Measurements from ENCODE around the gene C19orf73. TPM values are rescaled to one million over a fixed set of nuclear protein-coding genes. Genes with fewer than 3 reads are reported as not detected.
A peak's percentile ranks its signal among the peaks of the same experiment; 100 is the strongest.

The C19orf73 gene
- total RNA-seq, 1 experiment from 2014 or later, result 1.5 TPM

DNA sequence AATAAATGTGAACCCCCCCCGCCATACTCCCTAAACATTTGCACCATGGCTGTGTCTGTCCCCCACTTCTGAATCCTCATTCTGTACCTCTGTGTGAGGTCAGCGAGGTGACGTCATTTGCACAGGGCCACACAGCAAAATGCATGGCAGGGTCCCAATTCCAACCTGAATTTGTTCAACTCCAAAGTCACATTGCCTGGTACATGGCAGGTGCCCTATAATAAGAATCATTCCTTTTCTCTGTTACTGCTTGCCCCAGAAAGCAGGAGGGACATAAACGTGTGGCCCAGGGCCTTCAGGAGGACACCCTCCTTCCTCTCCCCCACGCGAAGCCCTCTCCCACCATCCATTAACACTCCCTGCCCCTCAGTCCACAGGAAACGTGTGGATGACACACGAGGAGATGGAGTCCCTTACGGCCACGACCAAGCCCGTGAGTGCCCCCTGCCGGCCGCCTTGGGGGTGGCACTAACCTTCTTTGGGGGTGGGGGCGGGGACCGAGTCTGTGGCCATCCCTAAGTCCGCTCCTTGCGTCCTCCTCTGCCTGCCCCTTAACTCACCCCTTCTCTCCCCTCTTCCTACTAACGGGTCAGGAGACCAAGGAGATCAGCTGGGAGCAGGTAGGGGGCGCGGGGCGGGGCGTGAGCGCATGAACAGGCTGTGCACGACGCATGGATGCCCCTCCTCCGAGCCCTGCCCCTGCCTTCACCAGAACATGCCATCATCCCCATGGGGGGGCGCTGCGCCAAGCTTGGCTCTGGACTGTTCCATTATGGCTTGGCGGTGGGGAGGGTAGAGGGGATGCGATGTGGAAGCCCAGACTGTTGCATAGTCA lies 26.8 kb upstream of the C19orf73 start:
- BruUV-seq (replicated peaks), result no TSS peak
- Histone ChIP-seq H3K4me1 (replicated peaks; ENCODE audit: insufficient read depth) (peaks cover 8% of the 10 kb centered on the region; the same call in 1 of the 2 replicates), H3K36me3 (ENCODE audit: low read depth) (no peaks in the 10 kb centered on the region), H4K20me1 (ENCODE audit: insufficient read depth) (no peaks in the 10 kb centered on the region), H3K4me2 (peak overlapping the region; percentile 52), H3K4me3 (no peak overlapping the region), H3K9me3 (ENCODE audit: insufficient read depth, low read depth) (no peaks in the 10 kb centered on the region), H2AFZ (no peak overlapping the region), H3K79me2 (ENCODE audit: low read depth) (no peaks in the 10 kb centered on the region), H3F3A (ENCODE audit: insufficient read depth, low read depth) (peaks cover 10% of the 10 kb centered on the region; the same call in 1 of the 2 replicates), H3K27me3 (ENCODE audit: insufficient read depth, low read depth) (no peaks in the 10 kb centered on the region), H3K9me2 (ENCODE audit: insufficient read depth) (no peaks in the 10 kb centered on the region), H3K27ac (no peak overlapping the region)
- no peak for TF ChIP-seq EZH2 (IDR thresholded peaks at IDR 0.05; ENCODE audit: low read depth)
- TF ChIP-seq, protein P1, sequence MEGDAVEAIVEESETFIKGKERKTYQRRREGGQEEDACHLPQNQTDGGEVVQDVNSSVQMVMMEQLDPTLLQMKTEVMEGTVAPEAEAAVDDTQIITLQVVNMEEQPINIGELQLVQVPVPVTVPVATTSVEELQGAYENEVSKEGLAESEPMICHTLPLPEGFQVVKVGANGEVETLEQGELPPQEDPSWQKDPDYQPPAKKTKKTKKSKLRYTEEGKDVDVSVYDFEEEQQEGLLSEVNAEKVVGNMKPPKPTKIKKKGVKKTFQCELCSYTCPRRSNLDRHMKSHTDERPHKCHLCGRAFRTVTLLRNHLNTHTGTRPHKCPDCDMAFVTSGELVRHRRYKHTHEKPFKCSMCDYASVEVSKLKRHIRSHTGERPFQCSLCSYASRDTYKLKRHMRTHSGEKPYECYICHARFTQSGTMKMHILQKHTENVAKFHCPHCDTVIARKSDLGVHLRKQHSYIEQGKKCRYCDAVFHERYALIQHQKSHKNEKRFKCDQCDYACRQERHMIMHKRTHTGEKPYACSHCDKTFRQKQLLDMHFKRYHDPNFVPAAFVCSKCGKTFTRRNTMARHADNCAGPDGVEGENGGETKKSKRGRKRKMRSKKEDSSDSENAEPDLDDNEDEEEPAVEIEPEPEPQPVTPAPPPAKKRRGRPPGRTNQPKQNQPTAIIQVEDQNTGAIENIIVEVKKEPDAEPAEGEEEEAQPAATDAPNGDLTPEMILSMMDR (conservative IDR thresholded peaks at IDR 0.05), result peak; percentile 98
- intact Hi-C loops (cut with micrococcal nuclease; ENCODE audit: unreplicated experiment), result no loop called here
- DNase-seq, result peak in 1 of 2 experiments; percentile 49
- ChIA-PET POLR2A (ENCODE audit: unreplicated experiment) (no interaction called here), CTCF (no interaction called here)

DNA sequence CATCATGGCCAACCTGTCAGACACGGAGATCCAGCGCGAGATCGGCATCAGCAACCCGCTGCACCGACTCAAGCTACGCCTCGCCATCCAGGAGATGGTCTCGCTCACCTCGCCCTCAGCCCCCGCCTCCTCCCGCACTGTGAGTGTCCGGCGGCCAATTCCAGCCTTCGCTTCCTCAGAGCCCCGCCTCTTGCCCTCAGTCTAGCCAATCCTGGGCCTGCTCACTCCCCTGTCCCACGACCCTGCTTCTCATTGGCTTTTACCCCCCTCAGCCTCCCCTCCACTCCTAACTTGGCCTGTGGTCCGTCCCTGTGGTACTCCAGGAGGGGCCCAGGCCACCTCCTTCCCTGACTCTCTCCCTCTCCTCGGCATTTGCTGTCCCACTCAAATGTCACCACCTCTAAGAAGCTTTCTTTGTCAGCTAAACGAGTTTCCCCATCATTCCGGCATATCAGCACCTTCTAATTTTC lies 24.0 kb upstream of the C19orf73 start:
- intact Hi-C loops (cut with micrococcal nuclease; ENCODE audit: unreplicated experiment), result no loop called here
- ChIA-PET POLR2A (ENCODE audit: unreplicated experiment) (interaction anchor here (0.5 kb wide), 1 partner anchor 57 kb away, joined by 3 read pairs; no protein-coding TSS in a partner anchor), CTCF (no interaction called here)
- peak; percentile 67 to 88 for DNase-seq
- Histone ChIP-seq H2AFZ (peak overlapping the region; percentile 40; the same call in 1 of the 2 replicates), H3K4me3 (peak overlapping the region; percentile 46; the same call in 1 of the 2 replicates), H3K27ac (no peak overlapping the region), H3K79me2 (ENCODE audit: low read depth) (no peaks in the 10 kb centered on the region), H3K36me3 (ENCODE audit: low read depth) (no peaks in the 10 kb centered on the region), H3F3A (ENCODE audit: insufficient read depth, low read depth) (peaks cover 12% of the 10 kb centered on the region; the same call in 1 of the 2 replicates), H3K9me3 (ENCODE audit: insufficient read depth, low read depth) (no peaks in the 10 kb centered on the region), H4K20me1 (ENCODE audit: insufficient read depth) (no peaks in the 10 kb centered on the region), H3K4me1 (replicated peaks; ENCODE audit: insufficient read depth) (no peaks in the 10 kb centered on the region), H3K9me2 (ENCODE audit: insufficient read depth) (no peaks in the 10 kb centered on the region), H3K4me2 (peak overlapping the region; percentile 81), H3K27me3 (ENCODE audit: insufficient read depth, low read depth) (no peaks in the 10 kb centered on the region)
- no TSS peak for BruUV-seq (replicated peaks)
- TF ChIP-seq EZH2 (IDR thresholded peaks at IDR 0.05; ENCODE audit: low read depth), result no peak
- TF ChIP-seq, protein P1 (conservative IDR thresholded peaks at IDR 0.05), result no peak

DNA sequence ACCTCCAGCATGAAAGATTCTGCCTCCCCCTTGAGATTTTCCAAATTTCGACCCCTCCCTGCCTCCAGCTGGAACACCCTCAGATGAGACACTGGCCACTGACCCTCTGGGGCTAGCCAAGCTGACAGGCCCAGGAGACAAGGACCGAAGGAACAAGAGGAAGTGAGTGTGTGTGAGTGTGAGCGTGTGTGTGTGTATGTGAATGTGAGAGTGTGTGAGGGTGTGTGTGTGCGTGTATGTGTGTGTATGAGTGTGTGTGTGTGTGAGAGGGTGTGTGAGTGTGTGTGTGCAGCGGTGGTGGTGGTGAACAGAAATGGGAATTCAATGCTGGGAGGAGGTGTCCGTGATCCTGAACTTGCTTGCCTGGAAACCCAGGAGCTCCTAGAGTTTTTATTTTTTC lies 22.4 kb upstream of the C19orf73 start:
- Histone ChIP-seq H3K27me3 (ENCODE audit: insufficient read depth, low read depth) (no peaks in the 10 kb centered on the region), H4K20me1 (ENCODE audit: insufficient read depth) (no peaks in the 10 kb centered on the region), H3K4me2 (no peak overlapping the region), H3F3A (ENCODE audit: insufficient read depth, low read depth) (peaks cover 8% of the 10 kb centered on the region; the same call in 1 of the 2 replicates), H3K4me1 (replicated peaks; ENCODE audit: insufficient read depth) (no peaks in the 10 kb centered on the region), H3K27ac (no peak overlapping the region), H3K4me3 (no peak overlapping the region), H3K36me3 (ENCODE audit: low read depth) (no peaks in the 10 kb centered on the region), H3K9me2 (ENCODE audit: insufficient read depth) (no peaks in the 10 kb centered on the region), H3K79me2 (ENCODE audit: low read depth) (no peaks in the 10 kb centered on the region), H3K9me3 (ENCODE audit: insufficient read depth, low read depth) (no peaks in the 10 kb centered on the region), H2AFZ (no peak overlapping the region)
- no peak for DNase-seq
- ChIA-PET POLR2A (ENCODE audit: unreplicated experiment) (no interaction called here), CTCF (no interaction called here)
- intact Hi-C loops (cut with micrococcal nuclease; ENCODE audit: unreplicated experiment), result no loop called here
- no peak for TF ChIP-seq EZH2 (IDR thresholded peaks at IDR 0.05; ENCODE audit: low read depth)
- TF ChIP-seq, protein P1 (conservative IDR thresholded peaks at IDR 0.05), result no peak
- BruUV-seq (replicated peaks), result no TSS peak
